SK-N-SH treated with all-trans-retinoic acid at 6 μM for 48 hours (cell line): ENCODE measurements around the gene ATRAID.

Source experiments
- ARNTL ChIP-seq: fragments of 450-650 bp; formaldehyde crosslinking; IDR thresholded peaks from 2 replicates; pipeline ENCODE4 v1.5.0; 2020; ENCODE audit warnings: low read depth, mild to moderate bottlenecking, moderate library complexity, borderline replicate concordance
- BACH2 ChIP-seq: fragments of 250-450 bp; sonication (Bioruptor Pico); IDR thresholded peaks from 2 replicates; pipeline ENCODE4 v1.9.0; 2021; ENCODE audit warnings: mild to moderate bottlenecking, borderline replicate concordance
- CREB5 ChIP-seq: fragments of 250-450 bp; sonication (Bioruptor Pico); IDR thresholded peaks from 2 replicates; pipeline ENCODE4 v1.5.1; 2020; ENCODE audit warnings: low read depth, mild to moderate bottlenecking, moderate library complexity
- CSDC2 ChIP-seq: fragments of 250-450 bp; sonication (Bioruptor Pico); IDR thresholded peaks from 2 replicates; pipeline ENCODE4 v1.5.0; 2020; ENCODE audit warnings: mild to moderate bottlenecking, moderate library complexity
- PPARA ChIP-seq: fragments of 250-450 bp; sonication (Bioruptor Pico); IDR thresholded peaks from 2 replicates; pipeline ENCODE4 v1.5.0; 2020; ENCODE audit warnings: mild to moderate bottlenecking, borderline replicate concordance
- RARB ChIP-seq: fragments of 250-450 bp; sonication (Bioruptor Pico); IDR thresholded peaks from 2 replicates; pipeline ENCODE4 v1.8.0; 2021; ENCODE audit warnings: mild to moderate bottlenecking, moderate library complexity
- SNAI2 ChIP-seq: fragments of 250-450 bp; sonication (Bioruptor Pico); IDR thresholded peaks from 2 replicates; pipeline ENCODE4 v1.5.0; 2020; ENCODE audit warnings: mild to moderate bottlenecking, moderate library complexity
- TOX ChIP-seq: fragments of 250-450 bp; sonication (Bioruptor Pico); IDR thresholded peaks from 2 replicates; pipeline ENCODE4 v1.8.0; 2021; ENCODE audit warnings: mild to moderate bottlenecking, moderate library complexity, borderline replicate concordance
- ZNF70 ChIP-seq: fragments of 450-650 bp; formaldehyde crosslinking; IDR thresholded peaks from 2 replicates; pipeline ENCODE4 v1.5.0; 2020; ENCODE audit warnings: mild to moderate bottlenecking, moderate library complexity
- ZNF8 ChIP-seq: fragments of 450-650 bp; formaldehyde crosslinking; IDR thresholded peaks from 2 replicates; pipeline ENCODE4 v1.5.0; 2020; ENCODE audit warnings: mild to moderate bottlenecking, moderate library complexity
- TF ChIP-seq, protein P1 (sequence below): fragments of 250-450 bp; sonication (Bioruptor Pico); IDR thresholded peaks from 2 replicates; pipeline ENCODE4 v1.8.0; 2020; ENCODE audit warnings: mild to moderate bottlenecking, moderate library complexity, borderline replicate concordance
- TF ChIP-seq, protein P2 (sequence below): fragments of 250-450 bp; sonication (Bioruptor Pico); IDR thresholded peaks from 2 replicates; pipeline ENCODE4 v1.5.1; 2021; ENCODE audit warnings: mild to moderate bottlenecking, moderate library complexity

GRCh38 chr2:27212626-27213471 is 1.0 kb downstream of the ATRAID start:
- TF ChIP-seq ZNF70 (CRISPR knock-in tag) (no peak), BACH2 (CRISPR knock-in tag) (no peak), SNAI2 (no peak), TOX (CRISPR knock-in tag) (no peak), CSDC2 (no peak), RARB (CRISPR knock-in tag) (no peak), CREB5 (CRISPR knock-in tag) (no peak), ARNTL (CRISPR knock-in tag) (no peak), ZNF8 (CRISPR knock-in tag) (no peak), PPARA (no peak)
- TF ChIP-seq, protein P1, sequence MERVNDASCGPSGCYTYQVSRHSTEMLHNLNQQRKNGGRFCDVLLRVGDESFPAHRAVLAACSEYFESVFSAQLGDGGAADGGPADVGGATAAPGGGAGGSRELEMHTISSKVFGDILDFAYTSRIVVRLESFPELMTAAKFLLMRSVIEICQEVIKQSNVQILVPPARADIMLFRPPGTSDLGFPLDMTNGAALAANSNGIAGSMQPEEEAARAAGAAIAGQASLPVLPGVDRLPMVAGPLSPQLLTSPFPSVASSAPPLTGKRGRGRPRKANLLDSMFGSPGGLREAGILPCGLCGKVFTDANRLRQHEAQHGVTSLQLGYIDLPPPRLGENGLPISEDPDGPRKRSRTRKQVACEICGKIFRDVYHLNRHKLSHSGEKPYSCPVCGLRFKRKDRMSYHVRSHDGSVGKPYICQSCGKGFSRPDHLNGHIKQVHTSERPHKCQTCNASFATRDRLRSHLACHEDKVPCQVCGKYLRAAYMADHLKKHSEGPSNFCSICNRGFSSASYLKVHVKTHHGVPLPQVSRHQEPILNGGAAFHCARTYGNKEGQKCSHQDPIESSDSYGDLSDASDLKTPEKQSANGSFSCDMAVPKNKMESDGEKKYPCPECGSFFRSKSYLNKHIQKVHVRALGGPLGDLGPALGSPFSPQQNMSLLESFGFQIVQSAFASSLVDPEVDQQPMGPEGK (CRISPR knock-in tag): no peak
- TF ChIP-seq, protein P2, sequence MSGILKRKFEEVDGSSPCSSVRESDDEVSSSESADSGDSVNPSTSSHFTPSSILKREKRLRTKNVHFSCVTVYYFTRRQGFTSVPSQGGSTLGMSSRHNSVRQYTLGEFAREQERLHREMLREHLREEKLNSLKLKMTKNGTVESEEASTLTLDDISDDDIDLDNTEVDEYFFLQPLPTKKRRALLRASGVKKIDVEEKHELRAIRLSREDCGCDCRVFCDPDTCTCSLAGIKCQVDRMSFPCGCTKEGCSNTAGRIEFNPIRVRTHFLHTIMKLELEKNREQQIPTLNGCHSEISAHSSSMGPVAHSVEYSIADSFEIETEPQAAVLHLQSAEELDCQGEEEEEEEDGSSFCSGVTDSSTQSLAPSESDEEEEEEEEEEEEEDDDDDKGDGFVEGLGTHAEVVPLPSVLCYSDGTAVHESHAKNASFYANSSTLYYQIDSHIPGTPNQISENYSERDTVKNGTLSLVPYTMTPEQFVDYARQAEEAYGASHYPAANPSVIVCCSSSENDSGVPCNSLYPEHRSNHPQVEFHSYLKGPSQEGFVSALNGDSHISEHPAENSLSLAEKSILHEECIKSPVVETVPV: no peak
